Activated B cell treated with CpG ODN at 0.5 μM for 24 hours (primary cell): ENCODE data around the gene NUDT9. TPM values are rescaled to one million over a fixed set of nuclear protein-coding genes. Genes with fewer than 3 reads are reported as not detected.

ENCODE experiments used
- ATAC-seq: fragments of 200-7000 bp; cut with Tn5 transposase; one replicate; pipeline ENCODE4 v1.10.0; 2021; ENCODE audit warnings: low read depth, mild to moderate bottlenecking, moderate library complexity
- CTCF ChIA-PET: fragments of 350-600 bp; sonication (Branson Sonifier 250); formaldehyde crosslinking; loops from one replicate; lab custom pipeline; 2021; ENCODE audit warnings: antibody characterized with exemption; lab: Charles Lee
- POLR2A ChIA-PET: fragments of 350-600 bp; sonication (Branson Sonifier 250); formaldehyde crosslinking; loops from one replicate; lab custom pipeline; 2021; ENCODE audit warnings: antibody characterized with exemption; lab: Charles Lee
- DNase-seq: peaks from one replicate; pipeline ENCODE4 v3.0.0; 2022
- H3K27ac Mint-ChIP-seq: one replicate; pipeline ENCODE4 v1.8.0; 2020; ENCODE audit warnings: mixed read lengths
- H3K27me3 Mint-ChIP-seq: one replicate; pipeline ENCODE4 v1.8.0; 2021; ENCODE audit warnings: mixed read lengths
- H3K36me3 Mint-ChIP-seq: one replicate; pipeline ENCODE4 v1.8.0; 2021; ENCODE audit warnings: low read depth, mixed read lengths
- H3K4me1 Mint-ChIP-seq: one replicate; pipeline ENCODE4 v1.8.0; 2021; ENCODE audit warnings: mixed read lengths
- H3K4me3 Mint-ChIP-seq: one replicate; pipeline ENCODE4 v1.8.0; 2020; ENCODE audit warnings: mild to moderate bottlenecking, mixed read lengths
- H3K9me3 Mint-ChIP-seq: one replicate; pipeline ENCODE4 v1.8.0; 2020; ENCODE audit warnings: mixed read lengths
- CTCF ChIP-seq: fragments of 200-600 bp; IDR thresholded peaks from one replicate; pipeline ENCODE4 v1.8.0; 2022; ENCODE audit warnings: antibody characterized with exemption, mild to moderate bottlenecking
- intact Hi-C: fragments of 100-400 bp; cut with micrococcal nuclease; formaldehyde crosslinking; loops from one replicate; pipeline ENCODE4 v1.15.1; 2024
- total RNA-seq: library from RNA; stranded (reverse); gene quantifications from 2 replicates; pipeline ENCODE4 v1.2.3, GENCODE V29; 2022

The NUDT9 gene
- total RNA-seq = 18.5 and 21.1 TPM in 2 replicates

- DNase-seq (peak; percentile 80), ATAC-seq (peak; percentile 86)
- ChIA-PET CTCF (interaction anchor here (2.6 kb wide), 1 partner anchor 46 kb away, joined by 11 read pairs; no protein-coding TSS in a partner anchor), POLR2A (interaction anchor here (0.6 to 4.6 kb wide), 11 partner anchors 9 to 1035 kb away, joined by 3 to 133 read pairs (median 4); partner anchors contain the start of genes HERC5, HSD17B11 and KLHL8)
- H3K9me3 Mint-ChIP-seq = no peaks in the 10 kb centered on the region
- TF ChIP-seq CTCF = no peak
- peaks cover 7% of the 10 kb centered on the region for H3K36me3 Mint-ChIP-seq
- H3K27ac Mint-ChIP-seq = peak within 1 kb of the TSS; percentile 99
- peak within 1 kb of the TSS; percentile 100 for H3K4me3 Mint-ChIP-seq
- H3K27me3 Mint-ChIP-seq = no peaks in the 10 kb centered on the region
- peaks cover 40% of the 10 kb centered on the region for H3K4me1 Mint-ChIP-seq
- intact Hi-C loops = loop anchor here (1.0 to 10.0 kb wide), 9 partner anchors 16 to 1892 kb away; partner anchors contain the start of genes AFF1, HERC5, HSD17B11 and PPM1K
These were observed at the start of gene NUDT9 for GRCh38 chr4:87422104-87423052. NUDT9 (plus strand) TSS chr4:87422573; CDS start chr4:87422906, 333 bp downstream.

- ATAC-seq = peak; percentile 73
- DNase-seq = no peak
- ChIA-PET CTCF (interaction anchor here (0.7 to 5.7 kb wide), 20 partner anchors 9 to 474 kb away, joined by 3 to 118 read pairs (median 4); partner anchors contain the start of genes HSD17B11 and NUDT9), POLR2A (interaction anchor here (0.7 to 1.1 kb wide), 2 partner anchors 15 to 1399 kb away, joined by 3 to 5 read pairs; partner anchors contain the start of gene HSD17B11)
- no peaks in the 10 kb centered on the region for H3K27me3 Mint-ChIP-seq
- H3K4me3 Mint-ChIP-seq = no peak overlapping the region
- peaks cover 7% of the 10 kb centered on the region for H3K4me1 Mint-ChIP-seq
- H3K9me3 Mint-ChIP-seq = no peaks in the 10 kb centered on the region
- no peak for TF ChIP-seq CTCF
- intact Hi-C loops = loop anchor here (1.0 to 10.0 kb wide), 4 partner anchors 49 to 836 kb away; partner anchors contain the start of gene NUDT9
- peaks cover 51% of the 10 kb centered on the region for H3K36me3 Mint-ChIP-seq
- no peak overlapping the region for H3K27ac Mint-ChIP-seq
These were observed 46.6 kb upstream of the NUDT9 start for GRCh38 chr4:87375719-87376291.

GRCh38 chr4:87377816-87378215 is 44.6 kb upstream of the NUDT9 start:
- intact Hi-C loops = loop anchor here (5.0 to 10.0 kb wide), 2 partner anchors 47 to 834 kb away; partner anchors contain the start of gene NUDT9
- no peak for TF ChIP-seq CTCF
- no peak for DNase-seq
- Mint-ChIP-seq H3K27me3 (no peaks in the 10 kb centered on the region), H3K4me3 (no peak overlapping the region), H3K36me3 (peaks cover 52% of the 10 kb centered on the region), H3K4me1 (peaks cover 9% of the 10 kb centered on the region), H3K27ac (peak overlapping the region; percentile 4), H3K9me3 (no peaks in the 10 kb centered on the region)
- CTCF ChIA-PET = interaction anchor here (1.1 to 5.7 kb wide), 2 partner anchors 11 to 89 kb away, joined by 3 to 118 read pairs; no protein-coding TSS in a partner anchor
- POLR2A ChIA-PET = interaction anchor here (1.2 to 1.7 kb wide), 2 partner anchors 13 to 45 kb away, joined by 6 to 7 read pairs; partner anchors contain the start of genes HSD17B11 and NUDT9
- peak; percentile 34 for ATAC-seq

GRCh38 chr4:87382116-87382515 is 40.3 kb upstream of the NUDT9 start:
- ATAC-seq = no peak
- Mint-ChIP-seq H3K36me3 (peaks cover 52% of the 10 kb centered on the region), H3K4me1 (peaks cover 32% of the 10 kb centered on the region), H3K4me3 (no peak overlapping the region), H3K9me3 (peaks cover 7% of the 10 kb centered on the region), H3K27me3 (no peaks in the 10 kb centered on the region), H3K27ac (no peak overlapping the region)
- CTCF ChIA-PET = interaction anchor here (0.7 to 1.7 kb wide), 3 partner anchors 39 to 87 kb away, joined by 3 to 4 read pairs (median 4); no protein-coding TSS in a partner anchor
- POLR2A ChIA-PET = interaction anchor here (1.4 kb wide), 1 partner anchor 9 kb away, joined by 7 read pairs; the partner anchor contains the start of gene HSD17B11
- intact Hi-C loops = no loop called here
- TF ChIP-seq CTCF = no peak
- DNase-seq = no peak
